HepG2 (cell line): ENCODE data around the gene LIN7A. TPM values are rescaled to one million over a fixed set of nuclear protein-coding genes. Genes with fewer than 3 reads are reported as not detected.
"Not testable (repeated sequence)": the region's sequence is repeated elsewhere in the genome, so short reads cannot be mapped to it uniquely, and the experiment has no call there.

Source experiments
- ATAC-seq: fragments of 200-7000 bp; cut with Tn5 transposase; 3 replicates; pipeline ENCODE4 v1.9.1; 2020; ENCODE audit warnings: mild to moderate bottlenecking, moderate library complexity
- BruUV-seq: library from RNA; stranded (reverse); fragments of 400-500 nt; replicated peaks from 2 replicates; lab custom pipeline; 2021; lab: Mats Ljungman, UMichigan
- CTCF ChIA-PET: fragments of 300-600 bp; formaldehyde crosslinking; extraction: SDS; loops from one replicate; lab custom pipeline; 2021; ENCODE audit warnings: low total read pairs, inconsistent platforms, low intra/inter-chr PET ratio; lab: Yijun Ruan, JAX
- POLR2A ChIA-PET: fragments of 350-600 bp; sonication (Branson Sonifier 250); formaldehyde crosslinking; loops from one replicate; lab custom pipeline; 2020; ENCODE audit warnings: antibody characterized with exemption, inconsistent platforms; lab: Yijun Ruan, JAX
- DNase-seq: peaks from one replicate; pipeline ENCODE4 v3.0.0-alpha.2; 2015; ENCODE audit warnings: low spot score
- FAIRE-seq: peaks from 3 replicates; lab custom pipeline; 2011; peaks lifted over from hg19 to GRCh38; lab: Jason Lieb, UNC
- H2AFZ ChIP-seq: one replicate; pipeline ENCODE4 v1.6.1; 2011; ENCODE audit warnings: low read length, inconsistent platforms
- H3K27ac ChIP-seq: fragments of 300-600 bp; 3 replicates; pipeline ENCODE4 v1.8.0; 2011; ENCODE audit warnings: mixed run types, mild to moderate bottlenecking, mixed read lengths, low read length, inconsistent platforms; ENCODE audit not compliant: insufficient read depth; ENCODE audit errors: extremely low read length
- H3K27me3 ChIP-seq, 2 experiments: fragments of 200-600 bp in 1 of 2; 2 replicates in 1 of 2; 3 replicates in 1 of 2; pipeline versions ENCODE4 v1.6.0 to v1.8.0; 2011; ENCODE audit warnings: low read length in 2 of 2, mild to moderate bottlenecking in 2 of 2, moderate library complexity in 2 of 2, inconsistent platforms in 1 of 2; ENCODE audit not compliant: insufficient read depth in 2 of 2, control insufficient read depth in 1 of 2
- H3K36me3 ChIP-seq, 2 experiments: fragments of 200-600 bp in 1 of 2; replicated peaks in 1 of 2; 2 replicates in 1 of 2; 3 replicates in 1 of 2; pipeline versions ENCODE4 v1.5.1 to v1.8.0; 2011; ENCODE audit warnings: low read length in 2 of 2, inconsistent platforms in 1 of 2; ENCODE audit not compliant: insufficient read depth in 2 of 2, control insufficient read depth in 1 of 2
- H3K4me1 ChIP-seq: 2 replicates; pipeline ENCODE4 v1.5.1; 2012; ENCODE audit warnings: low read length, inconsistent platforms; ENCODE audit not compliant: insufficient read depth
- H3K4me2 ChIP-seq: 2 replicates; pipeline ENCODE4 v1.6.0; 2011; ENCODE audit warnings: low read depth, low read length, inconsistent platforms
- H3K4me3 ChIP-seq, 3 experiments: fragments of 200-600 bp in 1 of 3; sonication (generic), shearing (Covaris generic) in 1 of 3; replicated peaks in 1 of 3; 2 replicates each; pipeline ENCODE4 v1.5.1; 2011 to 2016; ENCODE audit warnings: low read length in 3 of 3, inconsistent platforms in 2 of 3, low read depth in 2 of 3, mild to moderate bottlenecking in 2 of 3, control low read depth in 1 of 3, mixed read lengths in 1 of 3; ENCODE audit not compliant: insufficient read depth in 1 of 3
- H3K79me2 ChIP-seq: one replicate; pipeline ENCODE4 v1.6.1; 2011; ENCODE audit warnings: low read length, inconsistent platforms; ENCODE audit not compliant: insufficient read depth
- H3K9ac ChIP-seq: 2 replicates; pipeline ENCODE4 v1.6.0; 2011; ENCODE audit warnings: mild to moderate bottlenecking, low read depth, low read length, inconsistent platforms; ENCODE audit not compliant: insufficient read depth
- H3K9me3 ChIP-seq: 2 replicates; pipeline ENCODE4 v1.5.1; 2012; ENCODE audit warnings: mild to moderate bottlenecking, low read length
- H4K20me1 ChIP-seq: 2 replicates; pipeline ENCODE4 v1.6.0; 2011; ENCODE audit warnings: inconsistent platforms, mild to moderate bottlenecking, low read length, moderate library complexity; ENCODE audit not compliant: insufficient read depth
- GMEB1 ChIP-seq: sonication (generic); formaldehyde crosslinking; IDR thresholded peaks from 2 replicates; pipeline ENCODE4 v1.5.1; 2020; ENCODE audit warnings: missing genetic modification reagents, mild to moderate bottlenecking, borderline replicate concordance
- SMAD9 ChIP-seq: sonication (generic); formaldehyde crosslinking; IDR thresholded peaks from 2 replicates; pipeline ENCODE4 v1.5.1; 2020; ENCODE audit warnings: mild to moderate bottlenecking, missing genetic modification reagents
- THAP8 ChIP-seq: sonication (generic); formaldehyde crosslinking; IDR thresholded peaks from 2 replicates; pipeline ENCODE4 v1.5.1; 2020; ENCODE audit warnings: missing genetic modification reagents, mild to moderate bottlenecking, borderline replicate concordance
- ZNF530 ChIP-seq: sonication (generic); formaldehyde crosslinking; IDR thresholded peaks from 2 replicates; pipeline ENCODE4 v1.5.0; 2020; ENCODE audit warnings: low read depth, mild to moderate bottlenecking, missing genetic modification reagents
- WGBS: methylation state at CpG from one replicate; pipeline ENCODE4 v1.1.6; 2017; ENCODE audit warnings: low lambda C conversion rate; 5-methylcytosine and 5-hydroxymethylcytosine counted together
- in situ Hi-C: cut with HindIII; loops from 2 replicates; pipeline ENCODE4 v1.10.0; 2017; ENCODE audit warnings: low pct_unique_long_range_greater_than_20kb; ENCODE audit not compliant: extremely low pct_ligation_motif_present
- intact Hi-C: fragments of 100-400 bp; cut with micrococcal nuclease; formaldehyde crosslinking; loops from one replicate; pipeline ENCODE4 v1.10.0; 2022; ENCODE audit not compliant: unreplicated experiment
- polyA plus RNA-seq, 8 experiments: library from polyadenylated mRNA; depleted of rRNA in 3 of 8; stranded (reverse) in 7 of 8; unstranded in 1 of 8; fragments of >200 nt; fragmentation: Illumina TruSeq in 4 of 8; extraction: Trizol in 4 of 8; gene quantifications; 2 replicates each; pipeline versions ENCODE4 v1.2.1 to v1.2.3, GENCODE V29; 2011 to 2016; ENCODE audit warnings: low read depth in 4 of 8, missing spikeins in 1 of 8, mixed read lengths in 1 of 8; ENCODE audit not compliant: insufficient read depth in 1 of 8
- total RNA-seq, 5 experiments: library from RNA; depleted of rRNA; stranded (reverse); fragments of >200 nt; fragmentation: Illumina TruSeq; extraction: Trizol; gene quantifications; 2 replicates each; pipeline ENCODE4 v1.2.3, GENCODE V29; 2016; ENCODE audit warnings: low read depth in 1 of 5

LIN7A gene
- total and polyA plus RNA-seq, 2 of the 13 experiments (the other 11 are each of a cell fraction or from before 2014, with no cell fraction given): 18.5 to 19.2 TPM

GRCh38 chr12:80881106-80881505 is 56.6 kb downstream of the LIN7A start (continued):
- TF ChIP-seq THAP8 (CRISPR knock-in tag): no peak
- no peak for TF ChIP-seq SMAD9
- no peak for TF ChIP-seq GMEB1 (CRISPR knock-in tag)
- TF ChIP-seq ZNF530: no peak
- TF ChIP-seq, all 625 proteins: peak for 0

DNA sequence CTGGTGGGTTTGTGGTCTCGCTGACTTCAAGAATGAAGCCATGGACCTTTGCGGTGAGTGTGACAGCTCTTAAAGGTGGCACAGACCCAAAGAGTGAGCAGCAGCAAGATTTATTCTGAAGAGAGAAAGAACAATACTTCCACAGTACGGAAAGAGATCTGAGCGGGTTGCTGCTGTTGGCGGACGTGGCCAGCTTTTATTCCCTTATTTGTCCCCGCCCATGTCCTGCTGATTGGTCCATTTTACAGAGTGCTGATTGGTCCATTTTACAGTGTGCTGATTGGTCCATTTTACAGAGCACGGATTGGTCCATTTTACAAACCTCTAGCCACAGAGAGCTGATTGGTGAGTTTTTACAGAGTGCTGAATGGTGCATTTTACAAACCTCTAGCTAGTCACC is 59.3 kb downstream of the LIN7A start:
- H3K79me2 ChIP-seq, H3K9me3 ChIP-seq, CTCF ChIA-PET, DNase-seq, intact Hi-C loops, H3K27ac ChIP-seq, FAIRE-seq, ATAC-seq, H3K4me1 ChIP-seq, H3K36me3 ChIP-seq, POLR2A ChIA-PET, H3K4me2 ChIP-seq, in situ Hi-C loops, H3K27me3 ChIP-seq, H3K9ac ChIP-seq, H4K20me1 ChIP-seq, BruUV-seq, H3K4me3 ChIP-seq, H2AFZ ChIP-seq: not testable (repeated sequence)
- WGBS: 89% methylated on average over 8 of the region's 8 CpGs
